Panc1 (cell line): ENCODE data around the gene ZNF511. TPM values are rescaled to one million over a fixed set of nuclear protein-coding genes. Genes with fewer than 3 reads are reported as not detected.
A peak's percentile ranks its signal among the peaks of the same experiment; 100 is the strongest.

Experiments
- ATAC-seq: fragments of 200-7000 bp; cut with Tn5 transposase; 2 replicates; pipeline ENCODE4 v1.9.1; 2020; ENCODE audit warnings: mild to moderate bottlenecking, moderate library complexity
- BruUV-seq: library from RNA; stranded (reverse); fragments of 400-500 nt; replicated peaks from 2 replicates; lab custom pipeline; 2021; lab: Mats Ljungman, UMichigan
- CTCF ChIA-PET: fragments of 300-600 bp; sonication (Branson Sonifier 250); formaldehyde crosslinking; loops from one replicate; lab custom pipeline; 2022; ENCODE audit warnings: antibody characterized with exemption; lab: Charles Lee
- POLR2A ChIA-PET: fragments of 300-600 bp; sonication (Branson Sonifier 250); formaldehyde crosslinking; loops from one replicate; lab custom pipeline; 2022; ENCODE audit warnings: antibody characterized with exemption; lab: Charles Lee
- DNase-seq: peaks from one replicate; pipeline ENCODE4 v3.0.0-alpha.2; 2010; ENCODE audit warnings: low read depth, low spot score
- H3K27ac ChIP-seq: 2 replicates; pipeline ENCODE4 v1.5.1; 2011; ENCODE audit warnings: mild to moderate bottlenecking, low read length, inconsistent platforms
- H3K27me3 ChIP-seq: fragments of 200-500 bp; sonication (Bioruptor generic); 2 replicates; pipeline ENCODE4 v1.6.0; 2014; ENCODE audit warnings: low read length, inconsistent platforms; ENCODE audit not compliant: control insufficient read depth, insufficient read depth
- H3K36me3 ChIP-seq: fragments of 200-500 bp; sonication (Bioruptor generic); 2 replicates; pipeline ENCODE4 v1.5.1; 2014; ENCODE audit warnings: inconsistent platforms, mild to moderate bottlenecking, low read length, moderate library complexity; ENCODE audit not compliant: control insufficient read depth, insufficient read depth
- H3K4me1 ChIP-seq: 2 replicates; pipeline ENCODE4 v1.5.1; 2011; ENCODE audit warnings: inconsistent platforms, mild to moderate bottlenecking, low read length, moderate library complexity; ENCODE audit not compliant: control insufficient read depth, insufficient read depth
- H3K4me3 ChIP-seq, 2 experiments: 2 replicates each; pipeline ENCODE4 v1.5.1; 2011 to 2012; ENCODE audit warnings: low read depth in 2 of 2, low read length in 2 of 2, mild to moderate bottlenecking in 2 of 2, inconsistent platforms in 1 of 2, moderate library complexity in 1 of 2
- H3K9me3 ChIP-seq: fragments of 200-500 bp; sonication (Bioruptor generic); 2 replicates; pipeline ENCODE4 v1.5.1; 2014; ENCODE audit warnings: low read depth, mild to moderate bottlenecking, inconsistent platforms, low read length, moderate library complexity; ENCODE audit not compliant: control insufficient read depth, insufficient read depth
- POLR2AphosphoS5 ChIP-seq: IDR thresholded peaks from 2 replicates; pipeline ENCODE4 v1.6.1; 2012; ENCODE audit warnings: mild to moderate bottlenecking, low read depth, low read length, moderate library complexity
- REST ChIP-seq, 2 experiments: IDR thresholded peaks; 2 replicates each; pipeline ENCODE4 v1.6.1; 2011 to 2012; ENCODE audit warnings: low read depth in 2 of 2, control low read depth in 1 of 2, low read length in 1 of 2, mild to moderate bottlenecking in 1 of 2, moderate library complexity in 1 of 2; ENCODE audit not compliant: insufficient read depth in 1 of 2
- SIN3A ChIP-seq: IDR thresholded peaks from 2 replicates; pipeline ENCODE4 v1.6.1; 2012; ENCODE audit warnings: low read depth, mild to moderate bottlenecking, low read length, moderate library complexity, borderline replicate concordance; ENCODE audit not compliant: insufficient read depth
- TCF7L2 ChIP-seq: IDR thresholded peaks from 2 replicates; pipeline ENCODE4 v1.6.1; 2011; ENCODE audit warnings: mild to moderate bottlenecking, low read depth, low read length, inconsistent platforms
- in situ Hi-C: cut with HindIII; loops from 2 replicates; pipeline ENCODE4 v1.10.0; 2016; ENCODE audit warnings: low sequenced_read_pairs, low pct_unique_long_range_greater_than_20kb
- intact Hi-C: fragments of 100-400 bp; cut with micrococcal nuclease; formaldehyde crosslinking; loops from one replicate; pipeline ENCODE4 v1.10.0; 2022; ENCODE audit not compliant: unreplicated experiment
- total RNA-seq: library from RNA; stranded (reverse); gene quantifications from one replicate; pipeline ENCODE4 v1.2.1, GENCODE V29; 2021; ENCODE audit not compliant: unreplicated experiment
- TF ChIP-seq, protein P1 (sequence below): fragments of 450-650 bp; IDR thresholded peaks from 2 replicates; pipeline ENCODE4 v1.5.1; 2017; ENCODE audit warnings: mild to moderate bottlenecking

ZNF511 gene
- total RNA-seq, 1 experiment from 2014 or later, result 93.8 TPM

DNA sequence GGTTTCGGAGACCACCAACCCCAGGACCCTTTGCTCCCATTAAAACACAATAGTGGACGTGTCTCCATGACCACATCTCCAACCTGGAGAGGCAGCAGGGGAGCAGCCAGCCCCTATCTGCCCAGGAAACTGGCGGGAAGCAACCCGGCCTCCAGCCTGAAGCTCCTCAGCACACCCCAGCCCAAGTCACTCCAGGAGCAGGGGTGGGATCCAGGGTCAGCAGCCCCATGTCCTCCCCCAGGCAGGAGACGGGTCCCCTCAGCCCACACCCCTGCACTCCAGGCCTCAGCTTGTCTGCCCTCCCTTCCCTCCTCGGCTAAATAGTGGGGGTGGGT is 32.6 kb upstream of the ZNF511 start:
- ATAC-seq (no peak), DNase-seq (no peak)
- ChIA-PET CTCF (no interaction called here), POLR2A (no interaction called here)
- H3K4me3 ChIP-seq, result no peak overlapping the region
- BruUV-seq, result no TSS peak
- H3K36me3 ChIP-seq, result no peaks in the 10 kb centered on the region
- no peak overlapping the region for H3K27ac ChIP-seq
- peaks cover 44% of the 10 kb centered on the region for H3K4me1 ChIP-seq
- intact Hi-C loops (no loop called here), in situ Hi-C loops (no loop called here)
- TF ChIP-seq, protein P1, sequence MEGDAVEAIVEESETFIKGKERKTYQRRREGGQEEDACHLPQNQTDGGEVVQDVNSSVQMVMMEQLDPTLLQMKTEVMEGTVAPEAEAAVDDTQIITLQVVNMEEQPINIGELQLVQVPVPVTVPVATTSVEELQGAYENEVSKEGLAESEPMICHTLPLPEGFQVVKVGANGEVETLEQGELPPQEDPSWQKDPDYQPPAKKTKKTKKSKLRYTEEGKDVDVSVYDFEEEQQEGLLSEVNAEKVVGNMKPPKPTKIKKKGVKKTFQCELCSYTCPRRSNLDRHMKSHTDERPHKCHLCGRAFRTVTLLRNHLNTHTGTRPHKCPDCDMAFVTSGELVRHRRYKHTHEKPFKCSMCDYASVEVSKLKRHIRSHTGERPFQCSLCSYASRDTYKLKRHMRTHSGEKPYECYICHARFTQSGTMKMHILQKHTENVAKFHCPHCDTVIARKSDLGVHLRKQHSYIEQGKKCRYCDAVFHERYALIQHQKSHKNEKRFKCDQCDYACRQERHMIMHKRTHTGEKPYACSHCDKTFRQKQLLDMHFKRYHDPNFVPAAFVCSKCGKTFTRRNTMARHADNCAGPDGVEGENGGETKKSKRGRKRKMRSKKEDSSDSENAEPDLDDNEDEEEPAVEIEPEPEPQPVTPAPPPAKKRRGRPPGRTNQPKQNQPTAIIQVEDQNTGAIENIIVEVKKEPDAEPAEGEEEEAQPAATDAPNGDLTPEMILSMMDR, result no peak
- no peak for TF ChIP-seq SIN3A
- no peak for TF ChIP-seq TCF7L2
- TF ChIP-seq POLR2AphosphoS5, result no peak
- TF ChIP-seq REST (IDR thresholded peaks at IDR 0.05; ENCODE audit: insufficient read depth in 1 of 2, low read depth in 2 of 2, low read length in 1 of 2), result no peak
- no peaks in the 10 kb centered on the region for H3K9me3 ChIP-seq
- H3K27me3 ChIP-seq, result no peaks in the 10 kb centered on the region

GRCh38 chr10:133276435-133277201 is 32.1 kb upstream of the ZNF511 start, which contains the start of gene ADAM8:
Gene ADAM8 (minus strand): TSS chr10:133276868. CDS start chr10:133276817, 51 bp downstream.
- CTCF ChIA-PET, result interaction anchor here (1.2 kb wide), 1 partner anchor 53 kb away, joined by 3 read pairs; no protein-coding TSS in a partner anchor
- in situ Hi-C loops, result no loop called here
- H3K9me3 ChIP-seq, result no peaks in the 10 kb centered on the region
- no peak for TF ChIP-seq POLR2AphosphoS5
- no peak for TF ChIP-seq TCF7L2
- no peak for TF ChIP-seq REST (IDR thresholded peaks at IDR 0.05; ENCODE audit: insufficient read depth in 1 of 2, low read depth in 2 of 2, low read length in 1 of 2)
- TF ChIP-seq SIN3A, result no peak
- TF ChIP-seq, protein P1, result no peak
- ATAC-seq (0 out of 2 replicates have a peak, but pooled peaks have one; percentile 5), DNase-seq (no peak)
- no peak within 1 kb of the TSS for H3K4me3 ChIP-seq
- intact Hi-C loops, result no loop called here
- no peaks in the 10 kb centered on the region for H3K36me3 ChIP-seq
- BruUV-seq, result no TSS peak
- POLR2A ChIA-PET, result no interaction called here
- H3K4me1 ChIP-seq, result peaks cover 44% of the 10 kb centered on the region
- H3K27ac ChIP-seq, result no peak within 1 kb of the TSS
- no peaks in the 10 kb centered on the region for H3K27me3 ChIP-seq
